Measurements from ENCODE around the gene SYNGR3. TPM values are rescaled to one million over a fixed set of nuclear protein-coding genes. Genes with fewer than 3 reads are reported as not detected.

SYNGR3 gene
- polyA plus RNA-seq, 2 of the 4 experiments (the other 2 are of a cell fraction), result 4.1 to 4.9 TPM

- no peak for TF ChIP-seq REST (IDR thresholded peaks at IDR 0.05)
- TF ChIP-seq KDM1A (IDR thresholded peaks at IDR 0.05; ENCODE audit: low read depth), result no peak
- no peak for TF ChIP-seq CBX8 (IDR thresholded peaks at IDR 0.05)
- no peak for TF ChIP-seq EHF (CRISPR knock-in tag; IDR thresholded peaks at IDR 0.05)
- no peak for TF ChIP-seq E2F6 (IDR thresholded peaks at IDR 0.05; ENCODE audit: borderline replicate concordance, low read depth)
- no peak for TF ChIP-seq FOSB (CRISPR knock-in tag; IDR thresholded peaks at IDR 0.05)
- TF ChIP-seq ZC3H11A (IDR thresholded peaks at IDR 0.05), result no peak
- no peak for TF ChIP-seq CBX2 (IDR thresholded peaks at IDR 0.05; ENCODE audit: borderline replicate concordance, low read depth)
- TF ChIP-seq RCOR1 (IDR thresholded peaks at IDR 0.05; ENCODE audit: low read depth, low read length), result no peak
- TF ChIP-seq SMC3 (IDR thresholded peaks at IDR 0.05), result no peak
- no peak for TF ChIP-seq POLR2A (IDR thresholded peaks at IDR 0.05; ENCODE audit: low read length)
- TF ChIP-seq CTCF (IDR thresholded peaks at IDR 0.05), result no peak
- TF ChIP-seq SREBF2 (IDR thresholded peaks at IDR 0.05), result no peak
- no peak for TF ChIP-seq TFCP2L1 (CRISPR knock-in tag; IDR thresholded peaks at IDR 0.05)
- no peak for ATAC-seq
- POLR2A ChIA-PET, result interaction anchor here (1.2 kb wide), 1 partner anchor 49 kb away, joined by 3 read pairs; the partner anchor contains the start of gene RPS2
- Histone ChIP-seq H3K27ac (peak overlapping the region in 1 of 2 experiments; percentile 93; a peak in 3 of 6 replicates), H3K4me3 (no peak overlapping the region), H3K9me3 (no peaks in the 10 kb centered on the region), H3K4me1 (peaks cover 35% of the 10 kb centered on the region), H3K4me2 (no peak overlapping the region)
- FAIRE-seq, result no peak
- no peak for DNase-seq (ENCODE audit: low read depth in 1 of 2, low spot score in 1 of 2)
- 85% methylated on average over 15 of the region's 15 CpGs for WGBS (ENCODE audit: missing lambda C conversion rate)
- CTCF ChIA-PET, result interaction anchor here (1.1 to 5.4 kb wide), 7 partner anchors 9 to 139 kb away, joined by 3 to 41 read pairs (median 5); no protein-coding TSS in a partner anchor
These were observed 23.8 kb downstream of the SYNGR3 start for GRCh38 chr16:2013527-2013926.

GRCh38 chr16:2015117-2015946 lies 25.6 kb downstream of the SYNGR3 start:
- Histone ChIP-seq H3K4me3 (0 out of 3 replicates have a peak overlapping the region, but pooled peaks have one; percentile 8), H3K4me2 (peak overlapping the region; percentile 74), H3K27ac (peak overlapping the region; percentile 93 to 94), H3K9me3 (no peaks in the 10 kb centered on the region), H3K4me1 (peaks cover 34% of the 10 kb centered on the region)
- ChIA-PET POLR2A (interaction anchor here (0.8 to 2.3 kb wide), 4 partner anchors 32 to 140 kb away, joined by 4 to 9 read pairs (median 5); partner anchors contain the start of genes NTHL1, RPS2, TRAF7 and TSC2), CTCF (interaction anchor here (0.7 to 5.4 kb wide), 13 partner anchors 8 to 129 kb away, joined by 3 to 41 read pairs (median 5); partner anchors contain the start of gene NHERF2)
- DNase-seq (ENCODE audit: low read depth in 1 of 2, low spot score in 1 of 2), result peak in 1 of 2 experiments; percentile 98
- WGBS (ENCODE audit: missing lambda C conversion rate), result 8% methylated on average over 23 of the region's 24 CpGs
- FAIRE-seq, result no peak
- peak; percentile 90 to 91 for ATAC-seq
- peak; percentile 71 for TF ChIP-seq HOXB5 (CRISPR knock-in tag; IDR thresholded peaks at IDR 0.05)
- TF ChIP-seq, protein P1, sequence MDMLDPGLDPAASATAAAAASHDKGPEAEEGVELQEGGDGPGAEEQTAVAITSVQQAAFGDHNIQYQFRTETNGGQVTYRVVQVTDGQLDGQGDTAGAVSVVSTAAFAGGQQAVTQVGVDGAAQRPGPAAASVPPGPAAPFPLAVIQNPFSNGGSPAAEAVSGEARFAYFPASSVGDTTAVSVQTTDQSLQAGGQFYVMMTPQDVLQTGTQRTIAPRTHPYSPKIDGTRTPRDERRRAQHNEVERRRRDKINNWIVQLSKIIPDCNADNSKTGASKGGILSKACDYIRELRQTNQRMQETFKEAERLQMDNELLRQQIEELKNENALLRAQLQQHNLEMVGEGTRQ (IDR thresholded peaks at IDR 0.05), result 0 out of 2 replicates have a peak, but pooled peaks have one; percentile 18
- TF ChIP-seq MAFK (IDR thresholded peaks at IDR 0.05; ENCODE audit: partially characterized antibody), result peak; percentile 27
- TF ChIP-seq POLR2A (IDR thresholded peaks at IDR 0.05; ENCODE audit: low read length), result peak; percentile 38
- TF ChIP-seq POLR2AphosphoS2 (conservative IDR thresholded peaks at IDR 0.05; ENCODE audit: low read length), result no peak
- peak; percentile 37; the same call in 1 of the 2 replicates for TF ChIP-seq GATA3 (IDR thresholded peaks at IDR 0.05; ENCODE audit: borderline replicate concordance)
- no peak for TF ChIP-seq CHD4 (IDR thresholded peaks at IDR 0.05; ENCODE audit: borderline replicate concordance)
- no peak for TF ChIP-seq REST (IDR thresholded peaks at IDR 0.05)
- peak; percentile 28; the same call in 1 of the 2 replicates for TF ChIP-seq MYC (IDR thresholded peaks at IDR 0.05; ENCODE audit: borderline replicate concordance, low read length)
- peak; percentile 86 to 94 for TF ChIP-seq CEBPB (IDR thresholded peaks at IDR 0.05)
- peak; percentile 69 to 79; a peak in 4 of 5 replicates for TF ChIP-seq JUN (IDR thresholded peaks at IDR 0.05)
- 0 out of 2 replicates have a peak, but pooled peaks have one; percentile 68 for TF ChIP-seq TFCP2L1 (CRISPR knock-in tag; IDR thresholded peaks at IDR 0.05)
- TF ChIP-seq E2F6 (IDR thresholded peaks at IDR 0.05; ENCODE audit: borderline replicate concordance, low read depth), result 0 out of 2 replicates have a peak, but pooled peaks have one; percentile 17

Measured in A549 (cell line).